GM19467 (cell line): ENCODE measurements around the gene CDK8.

Experiments
- ATAC-seq: cut with Tn5 transposase; IDR thresholded peaks from one replicate; pipeline ENCODE4 v1.9.1; 2021; ENCODE audit warnings: mild to moderate bottlenecking, moderate library complexity; ENCODE audit not compliant: unreplicated experiment

CDK8 gene

GRCh38 chr13:26435646-26436045 is 181.7 kb downstream of the CDK8 start:
- no peak for ATAC-seq

GRCh38 chr13:26436914-26437313 is 183.0 kb downstream of the CDK8 start:
- no peak for ATAC-seq

- no peak for ATAC-seq
These were observed 186.2 kb downstream of the CDK8 start for GRCh38 chr13:26440111-26440510.

GRCh38 chr13:26441476-26441875 is 187.5 kb downstream of the CDK8 start:
- ATAC-seq, result no peak

- no peak for ATAC-seq
These were observed 188.6 kb downstream of the CDK8 start for GRCh38 chr13:26442541-26442940.

GRCh38 chr13:26445092-26445491 is 191.2 kb downstream of the CDK8 start:
- ATAC-seq, result no peak

- no peak for ATAC-seq
These were observed 192.8 kb downstream of the CDK8 start for GRCh38 chr13:26446751-26447150.

- no peak for ATAC-seq
These were observed 194.1 kb downstream of the CDK8 start for GRCh38 chr13:26448032-26448431.

GRCh38 chr13:26449063-26449848 is 195.3 kb downstream of the CDK8 start:
- ATAC-seq, result no peak
